Naive thymus-derived CD8-positive, alpha-beta T cell (primary cell): ENCODE results near the gene CFL1. TPM values are rescaled to one million over a fixed set of nuclear protein-coding genes. Genes with fewer than 3 reads are reported as not detected.

Experiments used
- ATAC-seq, 2 donors: fragments of 150-1000 bp; cut with Tn5 transposase in 1 of 2; sonication (Bioruptor Pico), chemical (Tn5 transposase) in 1 of 2; 1 replicate in 1 of 2; 2 replicates in 1 of 2; pipeline ENCODE4 v1.10.0; 2021; ENCODE audit warnings: mild to moderate bottlenecking in 2 of 2, moderate library complexity in 2 of 2
- POLR2A ChIA-PET: fragments of 350-600 bp; sonication (Branson Sonifier 250); formaldehyde crosslinking; loops from one replicate; lab custom pipeline; 2021; ENCODE audit warnings: antibody characterized with exemption; lab: Charles Lee
- DNase-seq, 10 donors: peaks; one replicate each; pipeline versions ENCODE4 v3.0.0 to v3.0.0-alpha.2; 2020 to 2022
- H3K27ac Mint-ChIP-seq, 10 donors: one replicate each; pipeline ENCODE4 v1.8.0; 2020 to 2022; ENCODE audit warnings: mild to moderate bottlenecking in 10 of 10, mixed read lengths in 10 of 10, moderate library complexity in 4 of 10, inconsistent platforms in 1 of 10
- H3K27me3 Mint-ChIP-seq, 5 donors: one replicate each; pipeline ENCODE4 v1.8.0; 2021 to 2022; ENCODE audit warnings: mixed read lengths in 5 of 5
- H3K36me3 Mint-ChIP-seq, 3 donors: one replicate each; pipeline ENCODE4 v1.8.0; 2020 to 2022; ENCODE audit warnings: mixed read lengths in 3 of 3, mild to moderate bottlenecking in 2 of 3, inconsistent platforms in 1 of 3
- H3K4me1 Mint-ChIP-seq, 4 donors: one replicate each; pipeline ENCODE4 v1.8.0; 2021 to 2022; ENCODE audit warnings: mixed read lengths in 4 of 4
- H3K4me3 Mint-ChIP-seq, 10 donors: one replicate each; pipeline ENCODE4 v1.8.0; 2020 to 2022; ENCODE audit warnings: mild to moderate bottlenecking in 10 of 10, mixed read lengths in 10 of 10, moderate library complexity in 6 of 10, inconsistent platforms in 1 of 10
- H3K9me3 Mint-ChIP-seq, 9 donors: one replicate each; pipeline ENCODE4 v1.8.0; 2020 to 2022; ENCODE audit warnings: mixed read lengths in 9 of 9, mild to moderate bottlenecking in 3 of 9, inconsistent platforms in 1 of 9, moderate library complexity in 1 of 9
- polyA plus RNA-seq, 3 donors: library from polyadenylated mRNA; unstranded; fragments of 300-500 nt; fragmentation: Illumina TruSeq; gene quantifications; one replicate each; pipeline ENCODE4 v1.2.3, GENCODE V29; 2021
- total RNA-seq, 8 experiments: library from RNA in 2 of 8; stranded (reverse) in 2 of 8; gene quantifications; one replicate each; pipeline ENCODE4 v1.2.3 and lab custom pipeline; 2021 to 2026

The CFL1 gene
- total and polyA plus RNA-seq, 5 experiments from 2014 or later = 486 to 2,575 (median 2,347) TPM

DNA sequence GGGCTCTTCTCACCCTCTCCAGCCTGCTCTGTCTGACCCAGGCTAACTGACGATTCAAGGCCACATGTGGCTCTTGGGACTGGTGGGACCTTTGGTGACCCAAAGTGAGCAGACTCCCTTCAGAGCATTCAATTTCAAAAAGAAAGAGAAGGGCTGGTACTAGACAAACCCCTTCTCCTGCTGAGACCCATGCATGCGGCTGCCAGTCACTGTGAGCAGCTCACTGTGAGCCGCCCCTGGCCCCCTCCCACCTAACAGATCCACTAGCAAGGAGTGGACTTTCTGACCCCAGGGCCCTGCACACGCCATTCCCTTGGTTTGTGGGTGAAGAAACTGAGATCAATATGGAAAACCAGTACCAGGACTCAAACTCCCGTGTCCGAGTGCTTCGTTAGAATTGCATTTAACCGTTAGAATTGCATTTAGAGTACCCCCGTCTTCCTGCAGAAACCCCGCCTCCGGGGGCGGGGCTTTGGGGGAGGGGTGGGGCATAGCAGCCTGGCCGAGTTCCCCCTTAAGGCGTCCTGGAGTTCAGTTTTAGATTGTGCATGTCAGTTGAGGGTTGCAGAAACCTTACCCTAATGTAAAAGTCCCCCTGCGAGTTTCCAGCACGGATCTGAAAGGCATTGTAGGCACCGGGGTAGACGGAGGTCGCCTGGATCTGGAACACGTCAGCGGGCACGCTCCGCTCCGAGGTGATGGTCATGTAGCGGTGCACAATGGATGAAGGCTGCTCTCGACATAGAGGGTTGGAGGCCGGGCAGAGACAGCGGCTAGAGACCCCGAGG is 9.5 kb upstream of the CFL1 start:
- no peaks in the 10 kb centered on the region for H3K27me3 Mint-ChIP-seq
- POLR2A ChIA-PET = interaction anchor here (0.5 to 15.0 kb wide), 5 partner anchors 7 to 129 kb away, joined by 4 to 405 read pairs (median 187); partner anchors contain the start of genes CCDC85B, CFL1, CTSW and FIBP
- ATAC-seq = peak; percentile 40 to 44
- H3K9me3 Mint-ChIP-seq = no peaks in the 10 kb centered on the region
- H3K4me3 Mint-ChIP-seq = no peak overlapping the region
- DNase-seq = peak in 4 of 10 donors; percentile 18 to 65 (median 32)
- peaks cover 0 to 44% (median 2%) of the 10 kb centered on the region in 3 donors for H3K36me3 Mint-ChIP-seq
- H3K4me1 Mint-ChIP-seq = peaks cover 18 to 47% (median 34%) of the 10 kb centered on the region in 4 donors
- H3K27ac Mint-ChIP-seq = peak overlapping the region in 5 of 10 donors; percentile 14 to 77 (median 43)

DNA sequence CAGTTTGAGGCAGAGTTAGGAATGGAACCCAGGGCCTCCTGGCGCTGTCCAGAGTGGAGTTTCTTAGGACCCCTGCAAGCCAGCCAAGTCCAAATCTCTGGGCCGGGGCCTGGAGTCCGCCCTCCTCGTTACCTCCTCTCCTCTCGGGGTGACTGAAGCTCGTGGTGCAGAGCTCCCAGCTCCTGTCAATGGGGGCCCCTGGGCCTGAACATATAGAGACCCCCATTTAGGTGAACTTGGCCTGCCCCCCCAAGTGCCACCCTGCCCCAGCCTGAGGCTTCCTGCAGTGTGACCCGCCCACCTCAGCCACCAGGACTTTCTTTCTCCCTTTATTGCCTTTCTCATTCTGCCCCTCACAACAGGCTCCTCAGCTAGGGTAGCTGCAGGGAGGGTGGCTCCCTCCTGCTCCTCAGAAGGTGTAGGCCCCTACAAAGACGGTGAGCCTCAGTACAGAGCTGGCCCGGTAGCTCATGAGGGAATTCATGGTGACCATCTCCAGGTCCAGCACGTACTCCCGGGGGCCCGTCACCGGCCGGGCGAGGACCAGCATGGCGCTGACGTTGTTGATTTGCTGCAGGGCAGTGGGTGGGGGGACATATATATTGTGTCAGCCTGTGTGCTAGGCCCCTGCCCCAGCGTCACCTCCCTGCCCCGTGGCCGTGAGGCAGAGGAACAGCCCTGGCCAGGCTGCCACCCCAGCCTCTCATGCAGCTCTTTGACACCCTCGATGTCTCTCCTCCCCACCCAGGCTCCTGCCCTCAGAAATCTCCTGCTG is 8.7 kb upstream of the CFL1 start:
- Mint-ChIP-seq H3K27me3 (no peaks in the 10 kb centered on the region), H3K4me3 (no peak overlapping the region), H3K4me1 (peaks cover 18 to 47% (median 33%) of the 10 kb centered on the region in 4 donors), H3K27ac (peak overlapping the region in 3 of 10 donors; percentile 36 to 77 (median 37)), H3K9me3 (no peaks in the 10 kb centered on the region), H3K36me3 (peaks cover 0 to 47% (median 2%) of the 10 kb centered on the region in 3 donors)
- POLR2A ChIA-PET = interaction anchor here (1.2 to 12.6 kb wide), 4 partner anchors 6 to 19 kb away, joined by 3 to 405 read pairs (median 95); partner anchors contain the start of genes CCDC85B, CFL1, CTSW and FIBP
- ATAC-seq (no peak), DNase-seq (no peak)

DNA sequence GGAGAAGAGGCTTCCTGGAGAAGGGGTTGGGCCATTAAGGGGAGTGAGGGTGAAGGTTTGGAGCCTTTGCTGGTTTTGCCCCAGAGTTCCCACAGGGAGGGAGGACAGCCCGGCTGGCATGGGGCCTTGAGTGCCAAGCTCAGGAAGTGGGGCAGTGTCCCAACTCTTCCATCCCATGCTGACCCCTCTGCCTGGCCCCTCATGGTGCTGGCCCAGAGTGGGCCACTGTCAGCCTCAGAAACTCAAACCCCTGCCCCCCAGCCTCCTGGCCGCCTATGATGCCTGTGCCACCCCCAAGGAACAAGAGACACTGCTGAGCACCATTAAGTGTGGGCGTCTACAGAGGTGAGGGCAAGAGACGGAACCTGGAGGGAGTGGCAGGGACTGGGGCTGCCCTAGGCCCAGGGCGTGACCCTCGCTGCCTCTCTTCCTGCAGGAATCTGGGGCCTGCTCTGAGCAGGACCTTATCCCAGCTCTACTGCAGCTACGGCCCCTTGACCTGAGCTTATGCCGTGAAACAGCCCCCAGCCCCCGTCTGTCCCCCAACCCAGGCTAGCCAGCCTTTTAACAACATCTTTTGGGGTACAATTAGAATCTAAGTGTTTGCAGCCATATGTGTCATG is 7.7 kb upstream of the CFL1 start:
- DNase-seq = peak in 1 of 10 donors; percentile 14
- Mint-ChIP-seq H3K36me3 (peaks cover 0 to 47% (median 2%) of the 10 kb centered on the region in 3 donors), H3K4me3 (no peak overlapping the region), H3K4me1 (peaks cover 17 to 46% (median 30%) of the 10 kb centered on the region in 4 donors), H3K27ac (peak overlapping the region in 2 of 10 donors; percentile 51 to 81), H3K9me3 (no peaks in the 10 kb centered on the region), H3K27me3 (no peaks in the 10 kb centered on the region)
- POLR2A ChIA-PET = interaction anchor here (1.2 to 12.6 kb wide), 4 partner anchors 8 to 368 kb away, joined by 3 to 405 read pairs (median 4); partner anchors contain the start of genes CCDC85B, CTSW and FIBP
- no peak for ATAC-seq

DNA sequence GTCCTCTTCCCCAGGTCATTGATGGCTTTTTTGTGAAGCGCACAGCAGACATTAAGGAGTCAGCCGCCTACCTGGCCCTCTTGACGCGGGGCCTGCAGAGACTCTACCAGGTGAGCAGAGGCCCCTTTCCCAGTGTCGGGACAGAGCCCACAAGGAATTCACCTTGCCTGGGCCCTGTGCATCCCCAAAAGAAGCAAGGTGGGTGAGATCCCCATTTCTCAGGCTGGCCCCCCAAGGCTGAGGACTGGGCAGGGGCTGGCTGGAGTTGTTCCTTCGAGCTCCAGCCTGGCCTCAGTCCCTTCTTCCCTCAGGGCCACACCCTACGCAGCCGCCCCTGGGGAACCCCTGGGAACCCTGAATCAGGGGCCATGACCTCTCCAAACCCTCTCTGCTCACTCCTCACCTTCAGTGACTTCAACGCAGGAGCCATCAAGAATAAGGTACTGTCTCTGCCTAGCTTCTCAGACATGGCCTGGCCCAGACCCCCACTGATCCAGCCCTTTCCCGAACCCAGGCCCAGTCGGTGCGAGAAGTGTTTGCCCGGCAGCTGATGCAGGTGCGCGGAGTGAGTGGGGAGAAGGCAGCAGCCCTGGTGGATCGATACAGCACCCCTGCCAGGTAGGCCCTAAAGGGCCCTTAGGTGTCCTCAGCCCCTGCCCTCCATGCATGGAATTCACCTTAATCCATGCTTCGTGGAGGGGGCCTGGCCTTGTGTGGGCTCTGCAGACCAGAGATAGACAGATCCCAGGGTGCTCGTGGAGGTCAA is 6.9 kb upstream of the CFL1 start:
- no peaks in the 10 kb centered on the region for H3K27me3 Mint-ChIP-seq
- POLR2A ChIA-PET = interaction anchor here (1.4 to 12.6 kb wide), 2 partner anchors 21 to 367 kb away, joined by 4 to 405 read pairs; partner anchors contain the start of genes CCDC85B, CTSW and FIBP
- H3K36me3 Mint-ChIP-seq = peaks cover 0 to 49% (median 2%) of the 10 kb centered on the region in 3 donors
- H3K4me1 Mint-ChIP-seq = peaks cover 18 to 40% (median 28%) of the 10 kb centered on the region in 4 donors
- no peak for ATAC-seq
- H3K9me3 Mint-ChIP-seq = no peaks in the 10 kb centered on the region
- peak overlapping the region in 1 of 10 donors; percentile 81 for H3K27ac Mint-ChIP-seq
- no peak for DNase-seq
- H3K4me3 Mint-ChIP-seq = no peak overlapping the region

DNA sequence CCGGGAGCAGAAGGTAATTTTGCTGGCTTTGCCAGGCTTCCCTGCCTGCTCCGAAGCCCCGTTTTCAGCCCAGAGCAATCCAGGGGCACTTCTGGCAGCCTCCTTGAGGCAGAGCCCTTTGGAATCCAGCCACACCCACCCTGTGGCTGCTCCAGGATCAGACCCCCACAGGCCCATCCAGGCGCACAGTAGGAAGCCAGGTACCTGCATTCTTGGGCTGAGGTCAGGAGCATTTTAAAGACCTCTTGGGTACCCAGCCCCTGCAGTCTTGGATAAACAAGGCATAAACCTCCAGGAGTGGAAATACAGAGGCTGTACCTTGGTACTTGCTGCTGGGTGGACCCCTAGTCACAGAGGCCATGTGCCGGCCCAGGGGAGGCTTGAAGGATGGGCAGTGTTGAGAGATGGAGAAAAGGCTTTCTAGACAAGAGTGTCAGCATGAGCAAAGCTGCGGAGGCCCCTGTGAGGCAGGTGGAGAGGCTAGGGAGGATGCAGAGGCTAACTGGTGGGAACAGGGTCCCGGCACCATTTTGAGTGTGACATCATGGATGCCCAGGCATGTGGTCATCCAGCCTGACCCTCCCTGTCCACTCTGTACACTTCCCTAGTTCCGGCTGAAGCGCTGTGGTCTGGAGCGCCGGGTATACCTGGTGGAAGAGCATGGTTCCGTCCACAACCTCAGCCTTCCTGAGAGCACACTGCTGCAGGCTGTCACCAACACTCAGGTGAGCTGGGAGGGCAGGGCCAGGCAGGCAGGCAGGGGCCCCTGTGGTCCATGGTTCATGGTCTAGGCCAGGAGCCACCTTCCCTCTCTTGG is 6.1 kb upstream of the CFL1 start:
- H3K4me1 Mint-ChIP-seq = peaks cover 19 to 38% (median 27%) of the 10 kb centered on the region in 4 donors
- ATAC-seq (no peak), DNase-seq (no peak)
- H3K27me3 Mint-ChIP-seq = no peaks in the 10 kb centered on the region
- H3K4me3 Mint-ChIP-seq = no peak overlapping the region
- POLR2A ChIA-PET = interaction anchor here (1.4 to 12.6 kb wide), 3 partner anchors 7 to 367 kb away, joined by 4 to 405 read pairs (median 187); partner anchors contain the start of genes CCDC85B, CTSW, EFEMP2 and FIBP
- H3K9me3 Mint-ChIP-seq = no peaks in the 10 kb centered on the region
- H3K36me3 Mint-ChIP-seq = peaks cover 0 to 49% (median 2%) of the 10 kb centered on the region in 3 donors
- peak overlapping the region in 2 of 10 donors; percentile 57 to 67 for H3K27ac Mint-ChIP-seq

DNA sequence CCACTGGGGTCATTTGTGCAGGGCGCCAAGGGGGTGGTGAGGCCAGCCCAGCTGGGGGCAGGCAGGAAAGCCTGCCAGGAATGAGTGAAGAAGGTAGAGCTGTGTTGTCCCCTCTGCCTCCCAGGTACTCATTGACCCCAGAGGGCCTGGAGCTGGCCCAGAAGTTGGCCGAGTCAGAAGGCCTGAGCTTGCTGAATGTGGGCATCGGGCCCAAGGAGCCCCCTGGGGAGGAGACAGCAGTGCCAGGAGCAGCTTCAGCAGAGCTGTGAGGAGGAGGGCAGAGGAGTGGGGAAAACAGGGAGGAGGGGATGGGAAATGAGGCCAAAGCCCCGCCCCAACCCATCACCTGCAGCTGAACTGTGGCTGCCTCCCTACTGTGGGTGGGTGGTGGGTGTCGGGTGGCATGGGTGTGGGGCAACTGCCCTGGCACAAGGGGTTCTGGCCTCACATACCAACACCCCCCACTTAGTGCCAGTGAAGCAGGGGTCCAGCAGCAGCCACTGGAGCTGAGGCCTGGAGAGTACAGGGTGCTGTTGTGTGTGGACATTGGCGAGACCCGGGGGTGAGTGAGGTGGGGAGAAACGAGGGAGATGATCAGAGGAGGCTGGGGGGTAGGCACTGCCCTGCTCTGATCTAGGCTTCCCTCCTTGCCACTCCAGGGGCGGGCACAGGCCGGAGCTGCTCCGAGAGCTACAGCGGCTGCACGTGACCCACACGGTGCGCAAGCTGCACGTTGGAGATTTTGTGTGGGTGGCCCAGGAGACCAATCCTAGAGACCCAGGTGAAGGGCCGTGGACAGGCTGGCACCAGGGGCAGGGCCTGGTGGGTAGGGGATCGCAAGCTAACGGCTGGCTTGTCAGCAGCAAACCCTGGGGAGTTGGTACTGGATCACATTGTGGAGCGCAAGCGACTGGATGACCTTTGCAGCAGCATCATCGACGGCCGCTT is 5.2 kb upstream of the CFL1 start:
- Mint-ChIP-seq H3K9me3 (no peaks in the 10 kb centered on the region), H3K4me1 (peaks cover 24 to 38% (median 35%) of the 10 kb centered on the region in 4 donors), H3K27ac (peak overlapping the region in 6 of 10 donors; percentile 3 to 76 (median 28)), H3K4me3 (peak overlapping the region in 4 of 10 donors; percentile 25 to 55 (median 43)), H3K27me3 (no peaks in the 10 kb centered on the region), H3K36me3 (peaks cover 0 to 49% (median 2%) of the 10 kb centered on the region in 3 donors)
- ATAC-seq = no peak
- DNase-seq = peak in 1 of 10 donors; percentile 17
- POLR2A ChIA-PET = interaction anchor here (7.6 to 12.6 kb wide), 2 partner anchors 8 to 23 kb away, joined by 187 to 405 read pairs; partner anchors contain the start of genes CCDC85B, CTSW, EFEMP2 and FIBP

DNA sequence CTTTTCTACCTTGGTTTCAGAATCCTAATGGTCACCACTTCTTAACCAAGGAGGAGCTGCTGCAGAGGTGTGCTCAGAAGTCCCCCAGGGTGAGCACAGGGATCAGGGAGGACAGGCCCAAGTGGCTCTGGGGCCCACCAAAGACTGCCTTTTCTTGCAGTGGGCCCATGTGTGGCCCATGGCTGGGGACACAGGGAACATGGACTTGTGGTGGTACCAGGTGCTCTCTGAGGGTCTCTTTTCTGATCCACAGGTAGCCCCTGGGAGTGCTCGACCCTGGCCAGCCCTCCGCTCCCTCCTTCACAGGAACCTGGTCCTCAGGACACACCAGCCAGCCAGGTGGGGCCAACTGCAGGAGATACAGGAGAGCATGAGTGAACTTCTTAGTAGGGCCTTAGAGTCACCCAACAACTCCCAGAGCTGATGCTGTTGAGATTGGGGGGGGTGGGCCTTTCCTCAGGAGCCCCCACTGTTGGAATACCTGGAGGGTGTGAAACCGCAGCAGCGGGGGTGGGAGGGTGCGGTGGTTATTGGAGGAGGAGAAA is 4.3 kb upstream of the CFL1 start:
- Mint-ChIP-seq H3K4me1 (peaks cover 24 to 38% (median 30%) of the 10 kb centered on the region in 4 donors), H3K27ac (peak overlapping the region in 4 of 10 donors; percentile 27 to 76 (median 60)), H3K36me3 (peaks cover 0 to 47% (median 2%) of the 10 kb centered on the region in 3 donors), H3K27me3 (no peaks in the 10 kb centered on the region), H3K4me3 (peak overlapping the region in 8 of 10 donors; percentile 13 to 96 (median 50)), H3K9me3 (no peaks in the 10 kb centered on the region)
- POLR2A ChIA-PET = interaction anchor here (7.6 to 12.6 kb wide), 2 partner anchors 9 to 24 kb away, joined by 187 to 405 read pairs; partner anchors contain the start of genes CCDC85B, CTSW, EFEMP2 and FIBP
- DNase-seq (no peak), ATAC-seq (no peak)

DNA sequence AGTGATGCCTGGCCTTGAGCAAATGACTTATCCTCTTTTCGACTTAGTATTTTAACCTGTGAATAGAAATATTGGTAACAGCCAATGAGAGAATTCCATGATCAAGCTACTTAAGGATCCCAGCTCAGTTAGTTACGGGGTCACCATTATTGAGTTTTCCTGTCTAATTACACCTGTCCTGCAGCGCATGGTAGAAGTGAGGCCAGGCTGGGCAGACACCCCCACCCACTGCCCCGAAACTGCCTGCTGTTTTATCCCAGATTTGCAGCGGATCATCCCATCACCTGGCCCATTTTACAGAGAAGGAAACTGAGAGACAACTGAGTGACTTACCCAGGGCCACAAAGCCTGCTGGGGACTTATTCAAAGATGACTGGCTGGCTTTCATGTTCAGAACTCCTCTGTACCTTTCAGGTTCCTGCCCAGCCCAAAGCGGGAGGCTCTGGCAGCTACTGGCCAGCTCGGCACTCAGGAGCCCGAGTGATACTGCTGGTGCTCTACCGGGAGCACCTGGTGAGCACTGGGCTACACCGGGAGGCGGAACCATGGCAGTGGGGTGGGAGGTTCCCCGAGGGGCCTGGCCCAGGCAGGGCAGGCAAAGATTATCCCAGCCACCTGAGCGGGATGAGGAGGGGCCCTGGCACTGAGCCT is 3.7 kb upstream of the CFL1 start:
- POLR2A ChIA-PET = interaction anchor here (0.9 to 12.6 kb wide), 8 partner anchors 9 to 222 kb away, joined by 3 to 405 read pairs (median 10); partner anchors contain the start of genes CCDC85B, CTSW, EFEMP2 and FIBP
- H3K4me3 Mint-ChIP-seq = peak overlapping the region; percentile 86 to 99 (median 96)
- H3K27me3 Mint-ChIP-seq = no peaks in the 10 kb centered on the region
- peaks cover 0 to 43% (median 4%) of the 10 kb centered on the region in 3 donors for H3K36me3 Mint-ChIP-seq
- peaks cover 26 to 36% (median 31%) of the 10 kb centered on the region in 4 donors for H3K4me1 Mint-ChIP-seq
- ATAC-seq (no peak), DNase-seq (peak in 1 of 10 donors; percentile 60)
- peak overlapping the region in 9 of 10 donors; percentile 19 to 99 (median 89) for H3K27ac Mint-ChIP-seq
- H3K9me3 Mint-ChIP-seq = no peaks in the 10 kb centered on the region

DNA sequence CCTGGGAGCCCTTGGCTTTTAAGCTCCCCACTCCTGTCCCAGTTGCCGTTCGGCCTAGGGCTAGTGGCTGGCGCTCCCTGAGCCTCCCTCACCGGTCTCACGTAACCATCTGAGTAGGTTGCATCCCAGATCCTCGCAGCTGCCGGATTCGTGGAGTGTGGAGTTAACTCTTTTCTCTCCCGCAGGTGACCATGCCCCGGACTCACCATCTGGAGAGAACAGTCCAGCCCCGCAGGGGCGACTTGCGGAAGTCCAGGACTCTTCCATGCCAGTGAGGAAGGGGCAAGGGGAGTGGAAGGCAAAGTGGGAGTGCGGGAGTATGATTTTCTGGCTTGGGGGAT is 3.2 kb upstream of the CFL1 start:
- peaks cover 0 to 46% (median 5%) of the 10 kb centered on the region in 3 donors for H3K36me3 Mint-ChIP-seq
- H3K4me1 Mint-ChIP-seq = peaks cover 30 to 42% (median 35%) of the 10 kb centered on the region in 4 donors

More for the DNA sequence above, 3.2 kb upstream of the CFL1 start:
- Mint-ChIP-seq H3K27ac (peak overlapping the region; percentile 72 to 99 (median 87)), H3K9me3 (no peaks in the 10 kb centered on the region), H3K4me3 (peak overlapping the region; percentile 86 to 99 (median 96)), H3K27me3 (no peaks in the 10 kb centered on the region)
- no peak for ATAC-seq
- POLR2A ChIA-PET = interaction anchor here (0.7 to 12.6 kb wide), 13 partner anchors 10 to 247 kb away, joined by 3 to 405 read pairs (median 17); partner anchors contain the start of genes C11orf68, CCDC85B, CTSW and EFEMP2
- DNase-seq = no peak
